Measurements from ENCODE around the gene EXPH5.

The EXPH5 gene

DNA sequence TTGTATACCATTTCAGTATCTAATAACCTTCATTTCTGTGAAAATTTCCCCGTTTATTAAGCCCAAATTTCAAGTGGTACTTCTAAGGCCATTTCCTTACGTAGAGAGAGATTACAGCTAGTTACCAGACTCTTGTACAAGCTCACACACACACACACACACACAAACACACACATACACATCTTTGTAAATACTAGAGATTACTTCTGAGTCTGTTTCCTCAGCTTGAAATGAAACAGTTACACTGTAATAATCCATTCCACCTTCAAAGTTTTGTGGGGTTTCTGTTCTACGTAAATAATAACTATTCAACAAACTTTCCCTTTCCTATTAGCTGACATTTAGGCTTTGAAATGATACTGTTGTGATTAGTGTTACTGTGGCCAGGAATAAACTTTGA, 101.6 kb downstream of the EXPH5 start:
- H3K27ac ChIP-seq, result no peak overlapping the region
- no peak for TF ChIP-seq ZFX (IDR thresholded peaks at IDR 0.05; ENCODE audit: borderline replicate concordance)
- TF ChIP-seq, protein P1, sequence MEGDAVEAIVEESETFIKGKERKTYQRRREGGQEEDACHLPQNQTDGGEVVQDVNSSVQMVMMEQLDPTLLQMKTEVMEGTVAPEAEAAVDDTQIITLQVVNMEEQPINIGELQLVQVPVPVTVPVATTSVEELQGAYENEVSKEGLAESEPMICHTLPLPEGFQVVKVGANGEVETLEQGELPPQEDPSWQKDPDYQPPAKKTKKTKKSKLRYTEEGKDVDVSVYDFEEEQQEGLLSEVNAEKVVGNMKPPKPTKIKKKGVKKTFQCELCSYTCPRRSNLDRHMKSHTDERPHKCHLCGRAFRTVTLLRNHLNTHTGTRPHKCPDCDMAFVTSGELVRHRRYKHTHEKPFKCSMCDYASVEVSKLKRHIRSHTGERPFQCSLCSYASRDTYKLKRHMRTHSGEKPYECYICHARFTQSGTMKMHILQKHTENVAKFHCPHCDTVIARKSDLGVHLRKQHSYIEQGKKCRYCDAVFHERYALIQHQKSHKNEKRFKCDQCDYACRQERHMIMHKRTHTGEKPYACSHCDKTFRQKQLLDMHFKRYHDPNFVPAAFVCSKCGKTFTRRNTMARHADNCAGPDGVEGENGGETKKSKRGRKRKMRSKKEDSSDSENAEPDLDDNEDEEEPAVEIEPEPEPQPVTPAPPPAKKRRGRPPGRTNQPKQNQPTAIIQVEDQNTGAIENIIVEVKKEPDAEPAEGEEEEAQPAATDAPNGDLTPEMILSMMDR (IDR thresholded peaks at IDR 0.05), result no peak

DNA sequence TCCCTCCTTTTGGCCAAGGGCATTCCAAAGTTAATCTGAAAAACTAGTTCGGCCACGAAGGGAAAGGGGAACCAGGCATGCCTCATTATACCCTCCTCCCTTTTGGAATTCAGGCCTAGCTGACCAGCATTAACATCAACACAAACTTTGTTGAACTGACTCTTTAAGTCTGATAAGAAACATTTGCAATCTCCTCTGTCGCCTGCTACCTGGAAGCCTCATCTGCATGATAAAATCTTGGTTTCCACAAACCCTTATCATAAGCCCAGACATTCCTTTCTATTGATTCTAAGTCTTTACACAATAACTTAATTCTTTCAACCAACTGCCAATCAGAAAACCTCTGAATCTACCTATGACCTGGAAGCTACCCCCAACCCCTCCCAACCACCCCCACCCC, 106.7 kb downstream of the EXPH5 start:
- H3K27ac ChIP-seq, result no peak overlapping the region
- TF ChIP-seq ZFX (IDR thresholded peaks at IDR 0.05; ENCODE audit: borderline replicate concordance), result no peak
- TF ChIP-seq, protein P1 (IDR thresholded peaks at IDR 0.05), result no peak

DNA sequence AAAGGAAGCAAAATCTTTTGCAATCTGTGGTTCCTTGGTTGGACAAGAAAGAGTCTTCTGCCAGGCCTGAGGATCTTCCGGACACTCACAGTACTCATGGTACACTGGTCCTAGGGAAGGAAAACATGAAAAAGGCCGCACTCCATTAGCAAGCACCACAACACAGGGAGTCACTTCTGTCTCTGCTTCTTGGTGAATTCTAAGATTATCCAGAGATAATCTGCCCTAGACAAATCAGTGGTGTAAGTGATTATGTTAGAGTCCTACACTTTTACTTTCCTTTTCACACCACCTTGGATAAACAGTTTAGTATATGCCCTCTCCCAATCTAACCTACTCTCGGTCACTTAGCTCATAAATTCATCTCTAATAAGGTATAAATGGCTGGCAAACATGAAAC, 107.2 kb downstream of the EXPH5 start:
- TF ChIP-seq, protein P1 (IDR thresholded peaks at IDR 0.05), result no peak
- TF ChIP-seq ZFX (IDR thresholded peaks at IDR 0.05; ENCODE audit: borderline replicate concordance), result no peak
- no peak overlapping the region for H3K27ac ChIP-seq

DNA sequence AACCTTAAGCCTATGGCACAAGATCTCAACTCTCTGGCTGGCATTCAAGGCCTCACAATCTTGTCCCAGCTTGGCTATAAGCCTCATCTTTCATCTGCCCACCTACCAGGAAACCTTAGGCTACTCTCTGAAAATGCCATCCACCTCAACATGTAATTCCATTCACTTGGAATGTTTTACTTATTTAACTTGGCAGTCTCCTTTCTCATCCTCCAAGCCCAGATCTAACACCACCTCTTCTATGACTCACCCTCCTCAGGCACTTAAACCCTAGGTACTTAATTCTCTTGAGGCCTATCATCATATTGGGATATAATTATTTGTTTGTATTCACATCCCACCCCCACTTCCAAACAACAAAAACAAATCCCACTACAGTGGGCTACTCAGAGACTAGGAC, 110.4 kb downstream of the EXPH5 start:
- H3K27ac ChIP-seq, result no peak overlapping the region
- TF ChIP-seq, protein P1 (IDR thresholded peaks at IDR 0.05), result no peak
- no peak for TF ChIP-seq ZFX (IDR thresholded peaks at IDR 0.05; ENCODE audit: borderline replicate concordance)

DNA sequence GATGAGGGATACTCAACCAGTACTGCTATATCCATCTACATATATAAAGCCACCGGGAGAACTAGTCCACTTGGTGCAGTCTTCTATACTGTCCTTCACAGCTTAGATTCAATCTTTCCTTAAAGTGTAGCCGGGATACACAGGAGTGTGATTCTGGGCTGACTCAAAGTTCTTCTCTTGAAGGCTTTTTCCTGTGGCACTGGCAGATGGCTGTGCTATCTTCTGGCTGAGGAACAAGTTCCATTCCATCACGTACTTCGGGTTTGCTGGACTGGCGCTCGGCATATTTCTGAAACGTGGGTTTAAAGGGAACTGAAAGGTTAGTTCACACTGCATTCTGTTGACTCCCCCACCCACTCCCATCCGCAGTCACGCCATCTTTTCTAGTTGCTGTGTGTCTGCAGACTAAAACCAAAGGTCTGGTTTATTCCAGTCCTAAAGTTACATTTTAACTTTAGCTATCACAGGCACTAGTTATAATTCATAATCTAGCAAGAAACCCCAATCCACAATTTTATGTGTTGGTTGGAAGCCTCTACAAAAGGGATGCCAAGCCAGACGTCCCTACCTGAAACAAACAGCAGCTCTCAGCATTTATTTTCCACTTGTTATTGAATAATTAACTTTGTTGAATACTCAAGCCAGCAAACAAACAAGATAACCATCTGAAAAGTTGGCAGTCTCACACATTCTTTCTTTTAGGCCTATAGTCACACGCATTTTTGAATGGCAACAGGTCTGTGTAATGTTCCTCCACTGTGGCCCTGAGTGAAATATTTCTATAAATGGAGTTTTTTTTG, 118.7 kb downstream of the EXPH5 start:
- peak overlapping the region; percentile 80 for H3K27ac ChIP-seq
- TF ChIP-seq, protein P1 (IDR thresholded peaks at IDR 0.05), result no peak
- no peak for TF ChIP-seq ZFX (IDR thresholded peaks at IDR 0.05; ENCODE audit: borderline replicate concordance)

DNA sequence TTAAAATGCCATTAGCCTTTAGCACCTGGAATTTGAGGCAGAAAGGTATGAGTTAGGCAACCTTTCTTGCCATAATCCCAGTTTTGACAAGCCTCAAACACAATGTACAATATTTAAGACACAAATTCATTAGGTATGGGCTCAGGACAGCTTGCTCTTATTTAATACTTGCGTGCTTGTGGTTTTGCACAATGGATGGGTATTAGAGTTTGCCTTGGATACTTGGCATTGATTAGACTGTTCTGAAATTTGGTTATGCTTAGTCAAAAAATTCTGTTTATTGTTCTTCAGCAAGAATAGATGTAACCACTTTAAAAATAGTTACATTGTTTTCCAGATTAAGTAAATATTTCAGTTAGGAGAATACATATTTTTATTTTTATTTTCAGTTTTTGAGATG, 120.9 kb downstream of the EXPH5 start:
- TF ChIP-seq, protein P1 (IDR thresholded peaks at IDR 0.05), result no peak
- no peak for TF ChIP-seq ZFX (IDR thresholded peaks at IDR 0.05; ENCODE audit: borderline replicate concordance)
- H3K27ac ChIP-seq, result no peak overlapping the region

DNA sequence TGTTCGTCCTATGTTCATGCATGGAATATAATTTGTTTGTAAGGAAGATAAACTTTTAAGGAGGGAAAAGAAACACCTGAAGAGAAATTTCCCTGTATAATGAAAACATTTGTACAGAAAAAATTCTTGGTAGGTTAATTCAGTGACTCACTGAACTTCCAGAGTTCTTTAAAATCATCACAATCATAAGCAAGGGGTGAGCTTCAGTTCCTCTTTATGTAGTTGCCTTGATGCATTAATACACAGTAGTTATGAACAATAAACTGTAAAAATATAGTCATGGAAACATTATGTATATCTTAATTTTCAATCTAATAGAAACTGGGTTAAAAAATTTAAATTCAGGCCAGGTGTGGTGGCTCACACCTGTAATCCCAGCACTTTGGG, 125.1 kb downstream of the EXPH5 start:
- peak overlapping the region; percentile 97; the same call in 1 of the 2 replicates for H3K27ac ChIP-seq
- TF ChIP-seq, protein P1 (IDR thresholded peaks at IDR 0.05), result no peak
- no peak for TF ChIP-seq ZFX (IDR thresholded peaks at IDR 0.05; ENCODE audit: borderline replicate concordance)

All from 22Rv1 (cell line).